IMR-90 (cell line): Measurements from ENCODE around the gene PDLIM5. TPM values are rescaled to one million over a fixed set of nuclear protein-coding genes. Genes with fewer than 3 reads are reported as not detected.
A peak's percentile ranks its signal among the peaks of the same experiment; 100 is the strongest.

Experiments used
- ATAC-seq: fragments of 200-7000 bp; cut with Tn5 transposase; 2 replicates; pipeline ENCODE4 v1.9.1; 2020; ENCODE audit warnings: low read depth, mild to moderate bottlenecking, moderate library complexity
- BruUV-seq: library from RNA; stranded (reverse); fragments of 400-500 nt; replicated peaks from 2 replicates; lab custom pipeline; 2021; lab: Mats Ljungman, UMichigan
- CTCF ChIA-PET: fragments of 300-600 bp; formaldehyde crosslinking; extraction: SDS; loops from one replicate; lab custom pipeline; 2021; ENCODE audit warnings: antibody characterized with exemption; lab: Yijun Ruan, JAX
- POLR2A ChIA-PET: fragments of 300-600 bp; sonication (Branson Sonifier 250); formaldehyde crosslinking; loops from one replicate; lab custom pipeline; 2022; ENCODE audit warnings: antibody characterized with exemption; ENCODE audit not compliant: unreplicated experiment; lab: Charles Lee
- DNase-seq: peaks from one replicate; pipeline ENCODE4 v3.0.0; 2013
- H2AFZ ChIP-seq: replicated peaks from 2 replicates; pipeline ENCODE3; 2013; ENCODE audit warnings: low read length, mild to moderate bottlenecking; ENCODE audit not compliant: poor library complexity
- H2AK5ac ChIP-seq: 2 replicates; pipeline ENCODE4 v1.6.1; 2013; ENCODE audit warnings: low read depth, low read length, inconsistent platforms
- H2AK9ac ChIP-seq: replicated peaks from 2 replicates; pipeline ENCODE3; 2013; ENCODE audit warnings: mild to moderate bottlenecking, low read depth, low read length, moderate library complexity; ENCODE audit not compliant: poor library complexity
- H2BK120ac ChIP-seq: 2 replicates; pipeline ENCODE4 v1.6.1; 2013; ENCODE audit warnings: low read depth, low read length, inconsistent platforms
- H2BK15ac ChIP-seq: 3 replicates; pipeline ENCODE4 v1.6.1; 2013; ENCODE audit warnings: low read depth, low read length, inconsistent platforms
- H2BK20ac ChIP-seq: 2 replicates; pipeline ENCODE4 v1.6.1; 2013; ENCODE audit warnings: low read depth, mild to moderate bottlenecking, inconsistent platforms, low read length, moderate library complexity
- H2BK5ac ChIP-seq: 2 replicates; pipeline ENCODE4 v1.6.1; 2013; ENCODE audit warnings: mild to moderate bottlenecking, low read depth, low read length, inconsistent platforms; ENCODE audit not compliant: poor library complexity, severe bottlenecking
- H3K14ac ChIP-seq: replicated peaks from 2 replicates; pipeline ENCODE4 v1.6.1; 2013; ENCODE audit warnings: low read depth, low read length, inconsistent platforms
- H3K18ac ChIP-seq: 2 replicates; pipeline ENCODE4 v1.6.1; 2013; ENCODE audit warnings: low read depth, low read length, control low read depth
- H3K23ac ChIP-seq: 2 replicates; pipeline ENCODE4 v1.6.1; 2013; ENCODE audit warnings: low read depth, low read length, inconsistent platforms
- H3K27ac ChIP-seq: 2 replicates; pipeline ENCODE4 v1.5.1; 2013; ENCODE audit warnings: mild to moderate bottlenecking, control low read depth, low read length; ENCODE audit not compliant: insufficient read depth
- H3K27me3 ChIP-seq: 2 replicates; pipeline ENCODE4 v1.6.1; 2013; ENCODE audit warnings: low read length; ENCODE audit not compliant: control insufficient read depth, insufficient read depth
- H3K36me3 ChIP-seq: 2 replicates; pipeline ENCODE4 v1.6.1; 2013; ENCODE audit warnings: low read length, mixed read lengths; ENCODE audit not compliant: control insufficient read depth, insufficient read depth
- H3K4ac ChIP-seq: 2 replicates; pipeline ENCODE4 v1.6.1; 2013; ENCODE audit warnings: low read depth, low read length, inconsistent platforms
- H3K4me1 ChIP-seq: 2 replicates; pipeline ENCODE4 v1.6.1; 2013; ENCODE audit warnings: low read length, mixed read lengths; ENCODE audit not compliant: control insufficient read depth, insufficient read depth
- H3K4me2 ChIP-seq: 2 replicates; pipeline ENCODE4 v1.6.1; 2013; ENCODE audit warnings: low read depth, mild to moderate bottlenecking, control low read depth, low read length, moderate library complexity
- H3K4me3 ChIP-seq: 2 replicates; pipeline ENCODE4 v1.5.1; 2013; ENCODE audit warnings: low read depth, mild to moderate bottlenecking, control low read depth, low read length, moderate library complexity; ENCODE audit not compliant: insufficient read depth
- H3K56ac ChIP-seq: 2 replicates; pipeline ENCODE4 v1.6.1; 2013; ENCODE audit warnings: low read length, inconsistent platforms; ENCODE audit not compliant: insufficient read depth; ENCODE audit errors: extremely low read depth
- H3K79me1 ChIP-seq, 2 experiments: 2 replicates each; pipeline ENCODE4 v1.6.1; 2013; ENCODE audit warnings: low read length in 2 of 2, inconsistent platforms in 1 of 2, low read depth in 1 of 2
- H3K9ac ChIP-seq: 2 replicates; pipeline ENCODE4 v1.6.1; 2013; ENCODE audit warnings: low read depth, low read length, control low read depth
- H3K9me1 ChIP-seq: 2 replicates; pipeline ENCODE4 v1.6.1; 2013; ENCODE audit warnings: low read length, inconsistent platforms; ENCODE audit not compliant: insufficient read depth
- H3K9me3 ChIP-seq: 2 replicates; pipeline ENCODE4 v1.6.1; 2013; ENCODE audit warnings: low read length; ENCODE audit not compliant: control insufficient read depth, insufficient read depth
- H4K20me1 ChIP-seq: 2 replicates; pipeline ENCODE4 v1.6.1; 2013; ENCODE audit warnings: low read length, inconsistent platforms; ENCODE audit not compliant: insufficient read depth
- H4K5ac ChIP-seq: 2 replicates; pipeline ENCODE4 v1.6.1; 2013; ENCODE audit warnings: mild to moderate bottlenecking, low read depth, low read length, control low read depth
- H4K8ac ChIP-seq, 2 experiments: 2 replicates each; pipeline ENCODE4 v1.6.1; 2013; ENCODE audit warnings: low read depth in 2 of 2, low read length in 2 of 2, control low read depth in 1 of 2, inconsistent platforms in 1 of 2
- H4K91ac ChIP-seq: 2 replicates; pipeline ENCODE4 v1.6.1; 2013; ENCODE audit warnings: low read depth, low read length, inconsistent platforms; ENCODE audit not compliant: insufficient read depth
- MAFK ChIP-seq: IDR thresholded peaks from 2 replicates; pipeline ENCODE4 v1.6.1; 2012; ENCODE audit warnings: low read depth, low read length, improper control_type of control experiment
- MAZ ChIP-seq: IDR thresholded peaks from 2 replicates; pipeline ENCODE4 v1.6.1; 2012; ENCODE audit warnings: low read depth, mild to moderate bottlenecking, low read length, improper control_type of control experiment, moderate library complexity, borderline replicate concordance
- WGBS, 2 experiments: methylation state at CpG; one replicate each; pipeline versions ENCODE4 v1.1.5 to v1.1.7; 2013; ENCODE audit warnings: missing lambda C conversion rate in 2 of 2; ENCODE audit not compliant: insufficient read length in 1 of 2; ENCODE audit errors: extremely low coverage in 2 of 2; 5-methylcytosine and 5-hydroxymethylcytosine counted together
- dilution Hi-C: fragments of 300-500 bp; cut with HindIII; formaldehyde crosslinking; loops from one replicate; pipeline ENCODE4 v1.14.3; 2018; ENCODE audit warnings: low sequenced_read_pairs; ENCODE audit not compliant: unreplicated experiment
- in situ Hi-C: fragments of 300-500 bp; cut with MboI; formaldehyde crosslinking; loops from 3 replicates; pipeline ENCODE4 v1.14.3; 2019; ENCODE audit warnings: low sequenced_read_pairs, inconsistent platforms, mixed read lengths
- intact Hi-C: fragments of 100-400 bp; cut with micrococcal nuclease; formaldehyde crosslinking; loops from 2 replicates; pipeline ENCODE4 v1.10.0; 2022
- polyA plus RNA-seq, 3 experiments: library from polyadenylated mRNA; depleted of rRNA; stranded (reverse); fragments of >200 nt; gene quantifications; 2 replicates each; pipeline ENCODE4 v1.2.3, GENCODE V29; 2012; ENCODE audit warnings: low replicate concordance in 1 of 3
- total RNA-seq: library from RNA; depleted of rRNA; stranded (reverse); fragments of >200 nt; gene quantifications from 2 replicates; pipeline ENCODE4 v1.2.3, GENCODE V29; 2012

Gene PDLIM5
- total and polyA plus RNA-seq, 2 of the 4 experiments (the other 2 are of a cell fraction): 96.5 to 188 TPM

GRCh38 chr4:94458682-94459081 lies 6.9 kb downstream of the PDLIM5 start:
- intact Hi-C loops (no loop called here), in situ Hi-C loops (no loop called here), dilution Hi-C loops (no loop called here)
- no peaks in the 10 kb centered on the region for H3K27me3 ChIP-seq
- peak overlapping the region; percentile 74 for H3K14ac ChIP-seq
- ChIA-PET CTCF (no interaction called here), POLR2A (no interaction called here)
- H4K20me1 ChIP-seq: peaks cover 41% of the 10 kb centered on the region
- no peak overlapping the region; the same call in 1 of the 2 replicates for H3K4me2 ChIP-seq
- H3K4ac ChIP-seq: no peak overlapping the region
- peaks cover 4% of the 10 kb centered on the region; the same call in 1 of the 2 replicates for H3K36me3 ChIP-seq
- peaks cover 4% of the 10 kb centered on the region; the same call in 1 of the 2 replicates for H3K4me1 ChIP-seq
- H4K91ac ChIP-seq: no peak overlapping the region
- peak overlapping the region; percentile 20 for H2BK5ac ChIP-seq
- no peak overlapping the region for H3K56ac ChIP-seq
- H2AK5ac ChIP-seq: no peak overlapping the region
- no peak overlapping the region for H2BK20ac ChIP-seq
- no TSS peak for BruUV-seq
- no peak overlapping the region for H2AFZ ChIP-seq
- no peak overlapping the region for H2BK120ac ChIP-seq
- H3K9ac ChIP-seq: no peak overlapping the region
- DNase-seq: no peak
- no peak overlapping the region for H3K4me3 ChIP-seq
- no peak overlapping the region for H3K18ac ChIP-seq
- no peak overlapping the region for H4K8ac ChIP-seq
- no peak for ATAC-seq
- WGBS, 2 experiments: no CpG with 5 or more reads among the region's 3 CpGs
- no peak overlapping the region for H2BK15ac ChIP-seq
- H3K23ac ChIP-seq: peak overlapping the region; percentile 12; the same call in 1 of the 2 replicates
- TF ChIP-seq MAZ (no peak), MAFK (peak; percentile 20; the same call in 1 of the 2 replicates)
- H3K27ac ChIP-seq: no peak overlapping the region
- no peak overlapping the region for H4K5ac ChIP-seq
- H3K79me1 ChIP-seq: peaks cover 6 to 46% of the 10 kb centered on the region in 2 experiments
- no peaks in the 10 kb centered on the region for H3K9me3 ChIP-seq
- H3K9me1 ChIP-seq: peaks cover 13% of the 10 kb centered on the region
- no peak overlapping the region for H2AK9ac ChIP-seq
